Stomach (tissue), 9 donors: Measurements from ENCODE around the gene GMNC. TPM values are rescaled to one million over a fixed set of nuclear protein-coding genes. Genes with fewer than 3 reads are reported as not detected.
"Not testable (repeated sequence)": the region's sequence is repeated elsewhere in the genome, so short reads cannot be mapped to it uniquely, and the experiment has no call there.

Source experiments
- DNase-seq, 2 donors: peaks; one replicate each; pipeline versions ENCODE4 v3.0.0 to v3.0.0-alpha.2; 2013 to 2019
- H3K27ac ChIP-seq, 5 donors: fragments of 200-600 bp in 4 of 5; sonication (generic) in 4 of 5; one replicate each; pipeline ENCODE4 v1.5.1; 2013 to 2019; ENCODE audit warnings: mild to moderate bottlenecking in 1 of 5, moderate library complexity in 1 of 5
- H3K27me3 ChIP-seq, 3 donors: fragments of 200-600 bp; sonication (generic); one replicate each; pipeline ENCODE4 v1.5.1; 2017 to 2019; ENCODE audit warnings: mixed run types in 1 of 3
- H3K36me3 ChIP-seq, 4 donors: fragments of 200-600 bp; sonication (generic); 1 replicate in 3 of 4; 2 replicates in 1 of 4; pipeline ENCODE4 v1.5.1; 2016 to 2019
- H3K4me1 ChIP-seq, 4 donors: fragments of 200-600 bp; sonication (generic); one replicate each; pipeline ENCODE4 v1.5.1; 2016 to 2019
- H3K4me3 ChIP-seq, 4 donors: fragments of 200-600 bp; sonication (generic) in 3 of 4; one replicate each; pipeline ENCODE4 v1.5.1; 2016 to 2019; ENCODE audit warnings: mild to moderate bottlenecking in 1 of 4
- H3K9me3 ChIP-seq, 4 donors: fragments of 200-600 bp; sonication (generic); one replicate each; pipeline ENCODE4 v1.5.1; 2016 to 2019
- EP300 ChIP-seq: sonication (generic); formaldehyde crosslinking; IDR thresholded peaks from one replicate; pipeline ENCODE4 v1.6.1; 2017; ENCODE audit warnings: antibody characterized with exemption
- POLR2A ChIP-seq, 4 donors: fragments of 450-650 bp; IDR thresholded peaks; one replicate each; pipeline ENCODE4 v1.6.1; 2016; ENCODE audit warnings: antibody characterized with exemption in 4 of 4, control low read depth in 2 of 4, mild to moderate bottlenecking in 1 of 4, moderate library complexity in 1 of 4
- POLR2AphosphoS5 ChIP-seq, 3 donors: sonication (generic); formaldehyde crosslinking; IDR thresholded peaks; one replicate each; pipeline ENCODE4 v1.6.1; 2016; ENCODE audit warnings: antibody characterized with exemption in 3 of 3
- WGBS, 5 donors: extraction: QIAGEN DNeasy Blood & Tissue Kit in 3 of 5; methylation state at CpG; one replicate each; pipeline versions ENCODE4 v1.1.5 to v1.1.7; 2013 to 2018; 5-methylcytosine and 5-hydroxymethylcytosine counted together
- intact Hi-C: fragments of 100-400 bp; cut with DNase I; formaldehyde crosslinking; loops from one replicate; pipeline ENCODE4 v1.15.1; 2023; ENCODE audit warnings: low total_unique reads
- polyA plus RNA-seq, 3 donors: library from polyadenylated mRNA; stranded (reverse); fragments of 200-250 nt; gene quantifications; one replicate each; pipeline ENCODE4 v1.2.3, GENCODE V29; 2013
- total RNA-seq, 5 donors: library from RNA; depleted of rRNA; stranded (reverse); fragments of >200 nt; gene quantifications; one replicate each; pipeline versions ENCODE4 v1.1.0 to v1.2.3, GENCODE V29; 2014 to 2016
- TF ChIP-seq, protein P1 (sequence below), 7 experiments: fragments of 450-650 bp in 4 of 7; fragments of 200-600 bp in 3 of 7; sonication (generic) in 3 of 7; IDR thresholded peaks; one replicate each; pipeline ENCODE4 v1.5.1; 2016 to 2019; ENCODE audit warnings: antibody characterized with exemption in 7 of 7, control low read depth in 2 of 7, mild to moderate bottlenecking in 1 of 7
- donor health status: healthy with polysubstance abuse.
- donor health status: Bipolar disorder and iron deficiency.
- donor health status: healthy.

Gene GMNC
- total and polyA plus RNA-seq, 8 donors = 0.18 to 1.0 TPM; not detected in 6

DNA sequence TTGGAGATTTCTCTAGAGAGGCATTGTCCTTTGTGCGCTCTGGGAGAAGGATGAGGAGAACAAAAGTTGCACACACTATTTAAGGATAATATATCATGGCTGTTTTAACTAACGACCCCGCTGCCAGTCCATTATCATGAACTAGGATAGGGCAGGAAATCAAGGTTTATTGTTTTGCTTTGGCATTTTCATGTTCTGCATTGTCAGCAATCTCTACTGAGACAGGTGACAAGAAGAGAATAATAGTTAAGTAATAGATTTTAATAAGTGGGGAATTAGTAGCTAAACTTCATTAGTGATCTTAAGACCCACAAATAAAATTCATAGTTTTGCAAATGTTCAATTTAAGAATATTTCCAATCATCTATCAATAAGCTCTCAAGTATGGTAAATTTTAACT, 20.6 kb upstream of the GMNC start:
- Histone ChIP-seq H3K4me3 (no peak overlapping the region), H3K36me3 (no peaks in the 10 kb centered on the region), H3K27ac (no peak overlapping the region), H3K27me3 (no peaks in the 10 kb centered on the region), H3K9me3 (no peaks in the 10 kb centered on the region), H3K4me1 (peaks cover 0 to 3% (median 0%) of the 10 kb centered on the region in 4 donors)
- 64 to 73% (median 66%) methylated on average over 3 of the region's 3 CpGs for WGBS, 5 donors
- TF ChIP-seq POLR2AphosphoS5 (IDR thresholded peaks at IDR 0.05) = no peak
- intact Hi-C loops = no loop called here
- no peak for DNase-seq

DNA sequence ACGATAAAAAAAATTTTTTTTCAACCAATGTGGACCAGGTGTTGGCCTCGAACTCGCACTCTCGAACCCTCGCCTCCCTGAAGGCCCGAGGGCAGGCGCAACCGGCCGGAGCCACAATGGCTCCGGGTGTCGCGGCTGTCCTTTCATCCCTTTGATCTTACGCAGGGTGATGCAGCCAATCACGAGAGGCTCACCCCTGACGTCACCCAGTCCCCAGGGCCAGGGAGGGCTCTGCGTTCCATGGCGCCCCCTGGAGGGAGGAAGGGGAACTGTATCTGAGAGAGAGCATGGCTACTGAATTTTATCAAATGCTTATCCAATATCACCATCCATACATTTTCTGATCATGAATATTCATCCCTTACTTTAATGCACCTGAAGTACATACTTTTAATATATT, 15.4 kb upstream of the GMNC start:
- Histone ChIP-seq H3K27me3 (no peaks in the 10 kb centered on the region), H3K36me3 (no peaks in the 10 kb centered on the region), H3K4me3 (no peak overlapping the region), H3K9me3 (no peaks in the 10 kb centered on the region), H3K27ac (no peak overlapping the region), H3K4me1 (no peaks in the 10 kb centered on the region)
- DNase-seq = no peak
- intact Hi-C loops = no loop called here
- 82 to 87% (median 84%) methylated on average over 17 of the region's 17 CpGs for WGBS, 5 donors
- no peak for TF ChIP-seq EP300
- TF ChIP-seq, protein P1, sequence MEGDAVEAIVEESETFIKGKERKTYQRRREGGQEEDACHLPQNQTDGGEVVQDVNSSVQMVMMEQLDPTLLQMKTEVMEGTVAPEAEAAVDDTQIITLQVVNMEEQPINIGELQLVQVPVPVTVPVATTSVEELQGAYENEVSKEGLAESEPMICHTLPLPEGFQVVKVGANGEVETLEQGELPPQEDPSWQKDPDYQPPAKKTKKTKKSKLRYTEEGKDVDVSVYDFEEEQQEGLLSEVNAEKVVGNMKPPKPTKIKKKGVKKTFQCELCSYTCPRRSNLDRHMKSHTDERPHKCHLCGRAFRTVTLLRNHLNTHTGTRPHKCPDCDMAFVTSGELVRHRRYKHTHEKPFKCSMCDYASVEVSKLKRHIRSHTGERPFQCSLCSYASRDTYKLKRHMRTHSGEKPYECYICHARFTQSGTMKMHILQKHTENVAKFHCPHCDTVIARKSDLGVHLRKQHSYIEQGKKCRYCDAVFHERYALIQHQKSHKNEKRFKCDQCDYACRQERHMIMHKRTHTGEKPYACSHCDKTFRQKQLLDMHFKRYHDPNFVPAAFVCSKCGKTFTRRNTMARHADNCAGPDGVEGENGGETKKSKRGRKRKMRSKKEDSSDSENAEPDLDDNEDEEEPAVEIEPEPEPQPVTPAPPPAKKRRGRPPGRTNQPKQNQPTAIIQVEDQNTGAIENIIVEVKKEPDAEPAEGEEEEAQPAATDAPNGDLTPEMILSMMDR (IDR thresholded peaks at IDR 0.05) = no peak
- TF ChIP-seq POLR2A (IDR thresholded peaks at IDR 0.05) = no peak
- no peak for TF ChIP-seq POLR2AphosphoS5 (IDR thresholded peaks at IDR 0.05)

DNA sequence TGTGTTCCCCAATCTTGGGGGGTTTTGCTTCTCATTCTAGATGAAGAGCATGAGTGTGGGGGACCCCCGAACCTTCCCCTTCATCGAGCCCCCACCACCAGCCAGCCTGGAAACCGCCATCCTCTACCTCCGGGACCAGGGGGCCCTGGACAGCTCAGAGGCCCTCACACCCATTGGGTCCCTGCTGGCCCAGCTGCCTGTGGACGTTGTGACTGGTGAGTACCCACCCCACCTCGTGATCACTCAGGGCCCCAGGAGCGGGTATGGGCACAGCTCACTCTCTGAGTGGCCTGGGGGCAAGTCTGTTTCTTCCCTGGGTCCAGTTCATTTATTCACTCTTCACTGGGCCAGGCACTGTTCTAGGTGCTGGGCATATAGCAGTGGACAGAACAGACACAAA, 13.9 kb upstream of the GMNC start:
- H3K4me3 ChIP-seq, H3K4me1 ChIP-seq, H3K27ac ChIP-seq, DNase-seq, H3K9me3 ChIP-seq, H3K27me3 ChIP-seq, intact Hi-C loops, H3K36me3 ChIP-seq: not testable (repeated sequence)
- 92 to 95% (median 94%) methylated on average over 5 to 6 of the region's 7 CpGs; no CpG with 5 or more reads in 1 of the 5 donors for WGBS, 5 donors

DNA sequence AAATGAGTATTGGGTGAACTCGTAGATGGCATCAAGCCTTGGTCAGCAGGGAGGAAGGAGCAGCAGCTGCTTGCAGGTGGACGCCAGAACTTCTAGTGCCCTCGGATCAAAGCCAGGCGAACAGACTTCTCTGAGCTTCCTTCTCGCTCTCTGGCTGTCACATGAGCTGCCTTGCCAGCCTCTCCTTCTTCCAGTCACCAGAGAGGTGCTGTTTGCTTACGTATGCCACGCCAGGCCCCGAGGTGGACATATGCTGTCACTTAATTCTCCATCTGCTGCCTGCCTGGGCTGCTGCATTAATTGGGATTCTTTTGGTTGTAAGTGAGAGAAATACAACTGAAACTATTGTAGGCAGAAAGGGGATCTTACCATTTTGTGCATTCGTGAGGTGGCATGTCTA, 12.6 kb upstream of the GMNC start:
- H3K36me3 ChIP-seq, H3K27me3 ChIP-seq, H3K9me3 ChIP-seq, H3K4me3 ChIP-seq, H3K4me1 ChIP-seq, intact Hi-C loops, DNase-seq, H3K27ac ChIP-seq: not testable (repeated sequence)
- 86 to 96% (median 94%) methylated on average over 5 to 9 of the region's 9 CpGs for WGBS, 5 donors

DNA sequence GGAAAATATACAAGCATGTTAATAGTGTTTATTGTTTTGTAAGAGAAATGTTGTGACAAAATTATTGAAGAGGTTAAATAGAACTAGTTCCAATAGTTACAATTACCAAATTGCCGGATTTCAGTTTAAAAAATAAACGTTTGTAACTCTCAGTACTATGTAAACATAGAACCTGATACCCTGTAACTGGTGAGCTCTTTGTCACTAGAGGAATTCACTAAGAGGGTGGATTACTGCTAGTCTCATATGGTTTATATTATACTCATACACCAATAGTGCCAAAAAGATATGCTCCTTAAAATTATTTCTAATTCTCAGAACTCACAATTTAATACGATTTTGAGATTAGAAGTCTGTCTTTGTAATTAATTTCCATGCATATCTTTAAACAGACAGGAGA, 7.6 kb upstream of the GMNC start:
- intact Hi-C loops = no loop called here
- H3K4me1 ChIP-seq = no peaks in the 10 kb centered on the region
- H3K4me3 ChIP-seq = no peak overlapping the region
- no peak for TF ChIP-seq EP300
- WGBS, 5 donors = 32 to 45% (median 42%) methylated on average over 3 of the region's 3 CpGs
- no peaks in the 10 kb centered on the region for H3K36me3 ChIP-seq
- H3K9me3 ChIP-seq = no peaks in the 10 kb centered on the region
- no peak overlapping the region for H3K27ac ChIP-seq
- DNase-seq = no peak
- no peaks in the 10 kb centered on the region for H3K27me3 ChIP-seq

DNA sequence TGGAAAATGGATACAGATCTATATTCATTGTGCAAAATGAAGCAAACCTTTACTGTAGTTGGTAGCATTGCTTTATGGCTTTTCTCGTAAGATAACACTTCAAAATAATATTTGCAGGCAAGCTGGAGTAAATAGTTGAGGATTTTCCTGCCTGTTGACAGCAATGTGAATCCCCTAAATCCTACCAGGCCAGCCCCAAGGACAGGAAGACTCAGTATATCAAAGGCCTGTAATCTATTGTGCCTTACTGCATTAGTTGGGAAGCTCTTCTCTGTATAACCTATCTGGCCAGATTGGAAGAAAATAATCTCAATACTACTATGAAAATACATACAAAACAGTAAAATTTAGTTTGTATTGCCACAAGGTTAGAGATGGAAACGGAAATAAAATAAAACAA, 4.6 kb upstream of the GMNC start:
- no peak overlapping the region for H3K4me3 ChIP-seq
- H3K36me3 ChIP-seq = no peaks in the 10 kb centered on the region
- TF ChIP-seq POLR2A (IDR thresholded peaks at IDR 0.05) (no peak), POLR2AphosphoS5 (IDR thresholded peaks at IDR 0.05) (no peak), EP300 (no peak)
- TF ChIP-seq, protein P1 (IDR thresholded peaks at IDR 0.05) = no peak
- no peak overlapping the region for H3K27ac ChIP-seq
- peaks cover 0 to 11% (median 4%) of the 10 kb centered on the region in 4 donors for H3K4me1 ChIP-seq
- intact Hi-C loops = no loop called here
- no peaks in the 10 kb centered on the region for H3K9me3 ChIP-seq
- no peak for DNase-seq
- WGBS, 5 donors = 70 to 84% (median 81%) methylated on average over 2 of the region's 2 CpGs
- peaks cover 0 to 8% (median 4%) of the 10 kb centered on the region in 3 donors for H3K27me3 ChIP-seq

DNA sequence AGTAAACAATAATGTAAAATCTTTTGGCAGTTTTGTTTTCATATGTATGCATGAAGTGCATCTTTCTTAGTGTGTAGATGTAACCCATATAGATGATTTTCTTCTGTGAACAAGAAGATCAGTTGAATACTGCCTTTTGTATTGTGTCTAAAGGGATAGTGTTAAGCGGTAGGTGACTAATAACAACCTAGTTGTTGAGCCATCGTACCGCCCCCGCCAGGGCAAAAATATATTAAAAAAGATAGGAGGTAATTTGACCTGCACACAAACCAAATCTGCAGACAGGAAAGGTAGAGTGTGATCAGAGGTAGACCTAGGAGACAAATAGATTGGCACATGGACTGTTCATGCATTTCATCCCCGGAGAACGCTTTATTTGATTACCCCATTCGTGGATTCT, 3.3 kb upstream of the GMNC start:
- H3K9me3 ChIP-seq = no peaks in the 10 kb centered on the region
- H3K4me3 ChIP-seq = no peak overlapping the region
- H3K36me3 ChIP-seq = no peaks in the 10 kb centered on the region
- H3K27ac ChIP-seq = no peak overlapping the region
- DNase-seq = no peak
- 53 to 60% (median 56%) methylated on average over 7 of the region's 7 CpGs for WGBS, 5 donors
- H3K27me3 ChIP-seq = peaks cover 0 to 8% (median 4%) of the 10 kb centered on the region in 3 donors
- intact Hi-C loops = no loop called here
- H3K4me1 ChIP-seq = peaks cover 0 to 11% (median 4%) of the 10 kb centered on the region in 4 donors
- no peak for TF ChIP-seq EP300
- TF ChIP-seq, protein P1 (IDR thresholded peaks at IDR 0.05) = no peak
- no peak for TF ChIP-seq POLR2AphosphoS5 (IDR thresholded peaks at IDR 0.05)
